Stimulated activated CD8-positive, alpha-beta memory T cell treated with anti-CD3 and anti-CD28 coated beads, Interleukin-15, amount 100 ng/mL, for 24 hours (primary cell): ENCODE results near the gene C1orf232.

Experiments
- DNase-seq: peaks from one replicate; pipeline ENCODE4 v3.0.0-alpha.2; 2020; ENCODE audit warnings: low read depth

Gene C1orf232

GRCh38 chr1:26168410-26169197 lies at the start of gene C1orf232:
Gene C1orf232 (minus strand): TSS chr1:26168963. CDS start chr1:26168499, 464 bp downstream.
- no peak for DNase-seq

- DNase-seq, result no peak
Observed at GRCh38 chr1:26215246-26215645, 46.5 kb upstream of the C1orf232 start.

- DNase-seq, result no peak
Observed at GRCh38 chr1:26213335-26213905, 44.7 kb upstream of the C1orf232 start.

GRCh38 chr1:26212726-26213125 lies 44.0 kb upstream of the C1orf232 start:
- DNase-seq, result no peak

GRCh38 chr1:26210147-26210870 lies 41.5 kb upstream of the C1orf232 start:
- no peak for DNase-seq

GRCh38 chr1:26203642-26204318 lies 35.0 kb upstream of the C1orf232 start:
- no peak for DNase-seq

- no peak for DNase-seq
Observed at GRCh38 chr1:26200413-26200812, 31.6 kb upstream of the C1orf232 start.

- no peak for DNase-seq
Observed at GRCh38 chr1:26197813-26198212, 29.1 kb upstream of the C1orf232 start.

- DNase-seq, result no peak
Observed at GRCh38 chr1:26197301-26197700, 28.5 kb upstream of the C1orf232 start.

- no peak for DNase-seq
Observed at GRCh38 chr1:26195805-26196204, 27.0 kb upstream of the C1orf232 start.

- DNase-seq, result no peak
Observed at GRCh38 chr1:26191739-26192138, 23.0 kb upstream of the C1orf232 start.

GRCh38 chr1:26190373-26190987 lies 21.7 kb upstream of the C1orf232 start, which contains the start of gene CATSPER4:
Gene CATSPER4 (plus strand): TSS chr1:26190602. CDS start chr1:26190628, 26 bp downstream.
- DNase-seq, result no peak

GRCh38 chr1:26189751-26190275 lies 21.1 kb upstream of the C1orf232 start:
- no peak for DNase-seq

GRCh38 chr1:26189331-26189730 lies 20.6 kb upstream of the C1orf232 start:
- no peak for DNase-seq

GRCh38 chr1:26188477-26188876 lies 19.7 kb upstream of the C1orf232 start:
- no peak for DNase-seq

GRCh38 chr1:26187882-26188281 lies 19.1 kb upstream of the C1orf232 start:
- DNase-seq, result no peak

- no peak for DNase-seq
Observed at GRCh38 chr1:26184883-26185282, 16.1 kb upstream of the C1orf232 start.

GRCh38 chr1:26184086-26184485 lies 15.3 kb upstream of the C1orf232 start:
- no peak for DNase-seq

- DNase-seq, result no peak
Observed at GRCh38 chr1:26182383-26182696, 13.6 kb upstream of the C1orf232 start.

- DNase-seq, result no peak
Observed at GRCh38 chr1:26181586-26182382, 13.0 kb upstream of the C1orf232 start.

GRCh38 chr1:26180010-26180506 lies 11.3 kb upstream of the C1orf232 start:
- no peak for DNase-seq
